Erythroblast (primary cell): Measurements from ENCODE around the gene MIGA1.

Experiments
- DNase-seq, 2 experiments: peaks; one replicate each; lab custom pipeline; 2025; lab: John Stamatoyannopoulos, UW
- GATA1 ChIP-seq: IDR thresholded peaks from 2 replicates; pipeline ENCODE4 v1.6.1; 2011; ENCODE audit warnings: low read depth, mild to moderate bottlenecking, control low read depth, low read length, moderate library complexity
- POLR2A ChIP-seq: IDR thresholded peaks from 2 replicates; pipeline ENCODE4 v1.6.1; 2011; ENCODE audit warnings: mild to moderate bottlenecking, low read length

MIGA1 gene

DNA sequence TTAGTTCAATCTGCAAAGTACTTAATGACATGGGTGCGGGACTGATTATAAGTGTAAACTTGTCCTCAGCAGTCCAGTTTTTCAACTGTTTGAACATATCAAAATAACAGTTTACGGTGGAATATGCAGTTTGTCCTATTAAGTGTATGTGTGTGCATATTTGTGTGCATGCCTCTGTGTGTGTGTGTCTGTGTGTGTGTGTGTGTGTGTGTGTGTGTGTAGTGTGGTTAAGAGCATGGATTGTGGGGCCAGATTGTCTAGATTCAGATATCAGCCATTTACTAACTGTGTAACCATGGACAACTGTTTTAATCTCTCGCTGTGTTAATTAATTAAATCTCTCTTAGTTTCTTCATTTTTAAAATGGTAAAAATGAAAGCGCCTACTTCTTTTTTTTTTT, 148.0 kb downstream of the MIGA1 start:
- no peak for DNase-seq
- TF ChIP-seq POLR2A (no peak), GATA1 (no peak)
